Measurements from ENCODE around the gene GRM4. TPM values are rescaled to one million over a fixed set of nuclear protein-coding genes. Genes with fewer than 3 reads are reported as not detected.

GRM4 gene
- total RNA-seq, 4 donors from 2014 or later = not detected

- Histone ChIP-seq H3K27me3 (no peaks in the 10 kb centered on the region), H3K36me3 (no peaks in the 10 kb centered on the region), H3K27ac (no peak overlapping the region), H3K4me1 (no peaks in the 10 kb centered on the region), H3K4me3 (no peak overlapping the region), H3K9me3 (no peaks in the 10 kb centered on the region)
- TF ChIP-seq CTCF (IDR thresholded peaks at IDR 0.05) (no peak), POLR2A (IDR thresholded peaks at IDR 0.05) (no peak)
- no peak for DNase-seq
Observed at GRCh38 chr6:34031625-34032383, 114.1 kb downstream of the GRM4 start.

GRCh38 chr6:34030831-34031624, 114.9 kb downstream of the GRM4 start:
- no peak overlapping the region for H3K27ac ChIP-seq
- no peak for DNase-seq
- no peaks in the 10 kb centered on the region for H3K27me3 ChIP-seq
- no peak overlapping the region for H3K4me3 ChIP-seq
- no peaks in the 10 kb centered on the region for H3K4me1 ChIP-seq
- no peaks in the 10 kb centered on the region for H3K36me3 ChIP-seq
- TF ChIP-seq POLR2A (IDR thresholded peaks at IDR 0.05) (no peak), CTCF (IDR thresholded peaks at IDR 0.05) (no peak)
- H3K9me3 ChIP-seq = no peaks in the 10 kb centered on the region

GRCh38 chr6:34029489-34030280, 116.2 kb downstream of the GRM4 start:
- no peak for DNase-seq
- H3K27ac ChIP-seq = no peak overlapping the region
- H3K27me3 ChIP-seq = no peaks in the 10 kb centered on the region
- no peaks in the 10 kb centered on the region for H3K9me3 ChIP-seq
- TF ChIP-seq CTCF (IDR thresholded peaks at IDR 0.05) (no peak), POLR2A (IDR thresholded peaks at IDR 0.05) (no peak)
- no peaks in the 10 kb centered on the region for H3K4me1 ChIP-seq
- no peaks in the 10 kb centered on the region for H3K36me3 ChIP-seq
- no peak overlapping the region for H3K4me3 ChIP-seq

- H3K9me3 ChIP-seq = no peaks in the 10 kb centered on the region
- H3K4me1 ChIP-seq = no peaks in the 10 kb centered on the region
- H3K27ac ChIP-seq = no peak overlapping the region
- no peaks in the 10 kb centered on the region for H3K27me3 ChIP-seq
- no peak overlapping the region for H3K4me3 ChIP-seq
- no peaks in the 10 kb centered on the region for H3K36me3 ChIP-seq
- DNase-seq = no peak
- no peak for TF ChIP-seq POLR2A (IDR thresholded peaks at IDR 0.05)
Observed at GRCh38 chr6:34028691-34029360, 117.1 kb downstream of the GRM4 start.

- no peak for DNase-seq
- no peaks in the 10 kb centered on the region for H3K27me3 ChIP-seq
- no peak overlapping the region for H3K4me3 ChIP-seq
- no peaks in the 10 kb centered on the region for H3K4me1 ChIP-seq
- no peak for TF ChIP-seq POLR2A (IDR thresholded peaks at IDR 0.05)
- no peak for TF ChIP-seq CTCF (IDR thresholded peaks at IDR 0.05)
- H3K27ac ChIP-seq = no peak overlapping the region
- no peaks in the 10 kb centered on the region for H3K36me3 ChIP-seq
- H3K9me3 ChIP-seq = no peaks in the 10 kb centered on the region
Observed at GRCh38 chr6:34027939-34028441, 117.9 kb downstream of the GRM4 start.

Data from Peyer's patch (tissue), 4 donors.